Lung microvascular endothelial cell (primary cell): ENCODE data around the gene CAPZB. TPM values are rescaled to one million over a fixed set of nuclear protein-coding genes. Genes with fewer than 3 reads are reported as not detected.
A peak's percentile ranks its signal among the peaks of the same experiment; 100 is the strongest.

Experiments used
- DNase-seq, 2 donors: peaks; one replicate each; pipeline versions ENCODE4 v3.0.0 to v3.0.0-alpha.2; 2010; ENCODE audit warnings: low read depth in 2 of 2
- total RNA-seq: library from RNA; depleted of rRNA; stranded (reverse); fragments of >200 nt; gene quantifications from 2 replicates; pipeline ENCODE4 v1.2.1, GENCODE V29; 2014

Gene CAPZB
- total RNA-seq, 1 donor from 2014 or later: 104 TPM

DNA sequence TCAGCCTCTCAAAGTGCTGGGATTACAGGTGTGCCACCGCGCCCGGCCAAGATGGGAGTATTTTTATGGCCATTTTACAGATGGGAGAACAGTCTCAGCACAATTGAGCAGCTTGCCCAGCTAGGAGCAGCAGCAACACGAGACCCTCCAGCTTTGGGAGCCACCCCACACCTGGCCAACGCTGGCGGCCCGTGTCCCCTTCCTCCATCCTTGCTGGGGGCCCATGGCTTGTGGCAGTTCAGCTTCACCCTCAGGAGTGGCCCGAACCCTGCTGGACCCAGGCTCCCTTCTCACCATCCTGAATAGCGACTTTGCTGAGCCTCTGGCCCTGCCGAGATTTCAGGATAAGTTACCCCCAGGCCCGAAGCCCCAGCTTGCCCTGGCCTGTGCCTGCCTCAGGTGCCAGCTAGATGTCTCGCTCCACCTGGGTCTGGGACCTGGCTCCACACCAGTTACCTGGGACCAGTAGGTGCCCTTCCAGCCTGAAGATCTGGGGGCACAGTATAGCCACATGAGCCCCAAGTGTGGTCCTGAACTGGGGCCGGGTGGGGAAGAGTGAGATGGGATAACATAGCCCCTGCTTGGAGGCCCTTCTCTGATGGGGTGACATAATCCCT is 154.0 kb downstream of the CAPZB start:
- DNase-seq: no peak

DNA sequence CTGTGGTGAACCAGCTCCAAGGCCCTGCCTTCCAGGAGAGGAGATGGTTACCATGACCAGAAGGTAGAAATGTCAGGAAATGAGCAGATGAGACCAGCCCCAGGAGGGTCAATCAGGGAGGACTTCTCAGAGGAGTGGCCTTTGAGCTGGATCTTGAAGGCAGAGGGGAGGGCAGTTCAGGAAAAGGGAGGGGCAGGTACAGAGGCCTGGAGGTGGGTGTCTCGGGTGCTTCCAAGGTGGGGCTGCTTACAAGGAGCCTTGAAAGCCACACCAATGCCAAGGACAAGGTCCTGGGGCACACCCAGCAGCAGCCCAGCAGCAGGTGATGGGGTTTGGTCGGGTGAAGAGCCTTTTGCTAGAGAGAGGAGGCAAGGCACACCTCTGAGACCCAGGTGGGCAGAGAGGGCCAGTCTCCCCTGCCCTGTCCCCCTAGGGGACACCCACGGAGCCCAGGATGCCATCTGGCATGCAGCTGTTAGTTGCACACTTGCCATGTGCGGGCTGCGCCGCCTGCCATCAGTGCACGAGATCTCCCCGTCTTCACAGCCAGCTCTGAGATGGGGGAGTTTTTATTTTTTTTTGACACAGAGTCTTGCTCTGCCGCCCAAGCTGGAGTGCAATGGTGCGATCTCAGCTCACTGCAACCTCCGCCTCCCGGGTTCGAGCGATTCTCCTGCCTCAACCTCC is 154.7 kb downstream of the CAPZB start:
- no peak for DNase-seq

DNA sequence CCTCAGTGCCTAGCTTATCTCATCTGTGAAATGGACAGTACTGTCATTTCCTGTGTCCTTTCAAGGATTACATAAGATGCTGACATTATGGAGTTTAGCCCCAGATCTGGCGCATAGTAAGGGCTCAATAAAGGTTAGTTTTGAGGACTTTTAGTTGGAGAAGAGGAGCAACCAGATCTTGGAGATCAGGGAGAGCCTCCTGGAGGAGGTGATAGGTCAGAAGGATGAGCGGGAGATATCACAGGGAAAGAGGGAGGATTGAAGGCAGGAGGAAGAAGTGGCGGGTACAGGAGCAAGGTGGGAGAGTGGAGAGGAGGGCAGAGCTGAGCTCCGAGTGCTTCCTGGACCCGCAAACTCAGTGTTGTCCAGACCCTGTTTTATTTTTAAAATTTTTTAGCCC is 155.7 kb downstream of the CAPZB start:
- no peak for DNase-seq

DNA sequence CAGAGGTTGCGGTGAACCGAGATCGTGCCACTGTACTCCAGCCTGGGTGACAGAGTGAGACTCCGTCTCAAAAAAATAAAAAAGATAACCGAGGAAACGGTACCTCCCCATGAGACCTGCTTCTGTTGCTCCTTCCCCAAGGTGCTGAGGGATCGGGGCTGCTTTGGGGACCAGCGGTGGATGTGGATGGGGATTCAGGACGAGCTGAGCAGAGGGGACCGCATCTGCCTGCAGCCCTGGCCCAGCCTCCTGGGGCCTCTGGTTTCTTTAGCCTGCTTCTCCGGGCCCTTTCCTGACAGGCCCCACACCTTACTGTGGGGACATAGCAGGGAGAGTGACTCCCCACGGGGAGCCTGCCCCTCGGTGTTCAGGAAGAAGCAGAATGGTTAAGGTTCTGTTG is 156.2 kb downstream of the CAPZB start:
- DNase-seq: no peak

GRCh38 chr1:19328486-19328885 is 156.9 kb downstream of the CAPZB start:
- no peak for DNase-seq

DNA sequence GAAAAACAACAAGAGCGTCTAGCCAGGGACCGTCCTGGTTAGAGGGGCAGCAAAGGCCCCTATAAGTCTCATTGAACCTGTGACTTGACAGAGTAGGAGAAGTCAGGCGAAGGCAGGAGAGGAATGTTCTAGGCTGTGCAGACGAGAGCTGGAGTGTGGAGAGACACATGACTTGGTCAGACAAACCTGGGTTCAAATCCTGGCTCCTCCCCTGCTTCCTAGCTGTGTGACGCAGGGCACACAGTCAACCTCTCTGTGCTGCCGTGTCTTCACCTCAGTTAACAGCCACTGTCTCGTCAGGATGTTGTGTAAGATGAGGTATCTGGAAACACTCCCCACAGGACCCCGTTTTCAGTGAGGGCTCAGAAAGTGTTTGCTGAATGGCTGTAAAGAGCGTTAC is 157.6 kb downstream of the CAPZB start:
- no peak for DNase-seq

GRCh38 chr1:19327301-19327700 is 158.0 kb downstream of the CAPZB start:
- no peak for DNase-seq

DNA sequence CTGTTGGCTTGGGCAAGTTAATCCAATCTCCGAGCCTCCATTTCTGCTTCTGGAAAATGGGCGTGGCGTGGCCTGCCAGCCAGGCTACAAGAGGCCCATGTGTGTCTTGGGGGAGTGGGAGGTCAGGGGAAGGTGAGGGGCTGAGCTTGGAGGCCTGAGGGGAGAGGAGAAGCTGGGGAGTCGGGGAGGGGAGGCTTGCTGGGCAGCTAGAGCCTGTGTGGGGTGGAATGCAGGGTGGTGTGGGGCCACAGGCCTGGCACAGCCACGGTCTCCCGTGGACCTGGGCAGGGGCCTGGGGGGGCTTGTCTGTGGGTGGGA is 158.6 kb downstream of the CAPZB start:
- DNase-seq: no peak

DNA sequence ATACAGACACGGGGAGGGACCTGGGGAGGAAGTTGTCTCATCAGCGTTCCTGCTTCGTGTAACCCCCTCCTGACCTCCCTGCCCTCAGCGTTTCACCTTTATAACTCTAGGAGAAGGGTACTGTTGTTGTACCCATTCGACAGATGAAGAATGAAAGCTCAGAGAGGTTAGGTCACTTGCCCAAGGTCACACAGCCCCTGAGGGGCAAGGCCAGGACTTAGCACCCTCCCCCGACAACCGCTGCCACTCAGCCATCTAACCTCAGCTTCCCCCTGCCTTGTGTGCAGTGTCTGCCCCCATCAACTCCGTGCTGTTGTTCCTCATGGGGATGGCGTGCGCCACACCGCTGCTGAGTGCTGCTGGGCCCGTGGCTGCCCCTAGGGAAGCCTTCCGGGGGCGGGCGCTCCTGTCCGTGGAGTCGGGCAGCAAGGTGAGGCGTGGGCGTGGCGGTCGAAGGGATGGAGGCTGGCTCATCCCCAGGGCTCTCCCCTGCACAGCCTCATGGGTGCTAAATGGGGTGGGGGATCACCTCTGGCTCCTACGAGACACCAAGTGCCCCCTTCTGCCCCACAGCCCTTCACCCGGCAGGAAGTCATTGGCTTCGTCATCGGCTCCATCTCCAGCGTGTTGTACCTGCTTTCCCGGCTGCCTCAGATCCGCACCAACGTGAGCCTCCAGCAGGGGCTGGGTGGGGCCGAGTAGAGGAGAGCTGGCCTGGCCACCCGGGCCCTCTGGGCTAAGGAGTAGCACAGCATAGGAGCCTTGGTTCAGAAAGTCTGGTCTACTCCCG is 159.2 kb downstream of the CAPZB start:
- DNase-seq: no peak

DNA sequence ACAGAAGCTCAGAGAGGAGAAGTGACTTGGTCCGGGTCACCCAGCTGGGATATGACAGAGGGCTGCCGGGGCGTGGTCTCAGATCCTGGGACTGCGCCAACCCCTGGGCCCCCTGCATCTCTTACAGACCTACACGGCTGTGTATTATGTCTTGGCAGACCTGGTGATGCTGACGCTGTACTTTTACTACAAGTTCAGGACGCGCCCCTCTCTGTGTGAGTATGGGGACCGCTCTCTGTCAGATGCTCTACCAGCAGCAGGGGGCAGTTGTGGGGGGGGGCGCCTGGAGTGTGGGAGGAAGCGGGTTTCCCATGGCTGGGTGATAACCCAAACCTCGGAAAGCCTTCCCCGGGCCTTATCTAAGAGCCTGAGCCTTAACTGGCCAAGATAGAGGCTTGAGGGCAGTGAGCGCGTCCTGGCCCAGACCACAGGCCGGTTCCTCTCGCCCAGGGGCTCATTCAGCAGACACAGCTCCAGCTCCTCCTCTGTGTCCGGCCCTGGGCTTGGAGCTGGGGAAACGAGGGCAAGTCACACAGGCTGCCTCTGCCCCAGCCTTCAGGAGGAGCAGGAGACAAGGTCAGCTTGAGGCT is 159.9 kb downstream of the CAPZB start:
- DNase-seq: no peak

GRCh38 chr1:19324665-19324990 is 160.7 kb downstream of the CAPZB start:
- no peak for DNase-seq

DNA sequence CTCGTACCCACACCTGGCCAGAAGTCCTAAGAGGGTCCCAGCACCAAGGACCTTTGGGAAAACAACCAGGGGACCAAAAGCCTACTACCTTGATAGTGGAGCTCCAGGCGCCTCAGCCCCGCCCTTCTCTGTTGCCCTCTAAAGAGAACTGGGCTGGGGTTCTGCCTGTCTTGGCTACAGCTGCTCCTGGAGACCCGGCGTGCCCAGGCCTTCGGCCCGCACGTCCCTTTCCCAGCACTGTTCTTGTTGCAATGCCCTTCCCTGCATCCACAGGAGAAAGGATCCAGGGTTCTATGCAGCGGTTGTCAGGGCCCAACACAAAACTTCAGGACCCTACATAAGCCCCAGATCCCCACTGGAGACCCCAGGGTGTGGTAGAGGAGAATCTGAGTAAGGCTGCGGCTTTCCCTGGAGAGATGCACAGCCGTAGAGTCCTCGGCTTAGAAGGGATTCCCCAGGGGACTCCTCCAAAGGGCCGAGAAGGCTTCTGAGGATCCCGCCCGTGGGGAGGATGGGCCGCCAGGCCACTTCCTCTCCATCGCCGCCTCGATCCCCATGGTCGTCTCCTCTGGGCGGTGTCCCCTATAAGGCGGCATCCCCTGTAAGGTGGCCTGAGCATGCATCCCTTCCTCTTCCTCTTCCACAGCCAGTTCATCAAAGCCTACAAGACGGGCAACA is 161.2 kb downstream of the CAPZB start:
- no peak for DNase-seq

GRCh38 chr1:19322481-19322880 is 162.9 kb downstream of the CAPZB start:
- DNase-seq: peak in 1 of 2 donors; percentile 54

- no peak for DNase-seq
Measured at GRCh38 chr1:19321071-19321470, 164.3 kb downstream of the CAPZB start.

GRCh38 chr1:19319196-19319595 is 166.1 kb downstream of the CAPZB start:
- no peak for DNase-seq

GRCh38 chr1:19317126-19317910 is 168.0 kb downstream of the CAPZB start:
- DNase-seq: no peak

- DNase-seq: peak; percentile 53 to 70
Measured at GRCh38 chr1:19315378-19316198, 169.8 kb downstream of the CAPZB start.

- no peak for DNase-seq
Measured at GRCh38 chr1:19313961-19314882, 171.1 kb downstream of the CAPZB start.

GRCh38 chr1:19313636-19313959 is 171.7 kb downstream of the CAPZB start:
- no peak for DNase-seq
